ENCODE data around the gene F3.
"Not testable (repeated sequence)": the region's sequence is repeated elsewhere in the genome, so short reads cannot be mapped to it uniquely, and the experiment has no call there.

Gene F3

GRCh38 chr1:94541246-94542087, at the start of gene F3:
TSS of gene F3 (minus strand) at chr1:94541759. CDS start at chr1:94541636, 123 bp downstream.
- peak; percentile 94 for DNase-seq (ENCODE audit: low read depth)

DNA sequence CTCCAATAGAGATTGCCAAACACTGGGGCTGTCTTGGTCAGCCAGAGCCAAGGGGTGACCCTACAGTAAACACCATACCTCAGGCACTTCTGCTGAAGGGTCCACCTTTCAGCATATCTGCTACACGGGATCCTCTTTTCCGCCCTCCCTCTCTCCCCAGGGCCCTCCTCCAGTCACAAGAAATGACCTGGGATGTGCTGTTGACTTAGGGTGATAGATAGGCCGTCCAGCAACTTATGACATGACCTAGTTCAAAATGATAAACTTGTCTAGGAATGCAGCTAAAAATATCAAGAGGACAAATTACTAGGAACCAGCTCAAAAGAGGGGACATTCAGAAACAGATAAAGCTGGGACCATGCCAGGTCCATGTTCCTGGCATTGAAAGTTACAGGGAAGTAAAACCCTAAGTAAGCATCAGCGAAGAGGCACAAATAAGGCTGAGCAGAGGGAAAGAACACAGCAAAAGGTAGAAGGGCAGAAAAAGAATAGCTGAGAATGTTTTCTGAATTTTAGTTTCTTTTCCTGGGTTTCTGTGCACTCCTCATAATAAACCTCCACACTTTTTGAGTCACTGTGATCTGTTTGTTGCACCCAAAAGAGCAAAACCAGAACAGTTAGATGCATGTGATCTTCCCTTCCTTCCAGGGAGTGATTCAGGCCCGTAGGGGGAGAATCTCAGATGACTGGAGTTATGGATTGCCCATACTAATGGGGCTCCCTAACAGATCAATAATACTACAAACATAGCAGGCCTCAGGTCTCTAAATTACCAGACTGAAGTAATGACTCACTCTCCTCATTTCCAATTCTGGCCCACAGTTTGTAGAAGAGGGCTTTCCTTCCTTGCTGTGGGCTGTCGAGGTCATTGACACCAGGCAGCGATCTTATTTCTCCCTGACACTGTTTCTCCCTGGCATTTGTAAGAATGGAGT, 48.9 kb upstream of the F3 start:
- DNase-seq (ENCODE audit: low read depth) = peak; percentile 32

DNA sequence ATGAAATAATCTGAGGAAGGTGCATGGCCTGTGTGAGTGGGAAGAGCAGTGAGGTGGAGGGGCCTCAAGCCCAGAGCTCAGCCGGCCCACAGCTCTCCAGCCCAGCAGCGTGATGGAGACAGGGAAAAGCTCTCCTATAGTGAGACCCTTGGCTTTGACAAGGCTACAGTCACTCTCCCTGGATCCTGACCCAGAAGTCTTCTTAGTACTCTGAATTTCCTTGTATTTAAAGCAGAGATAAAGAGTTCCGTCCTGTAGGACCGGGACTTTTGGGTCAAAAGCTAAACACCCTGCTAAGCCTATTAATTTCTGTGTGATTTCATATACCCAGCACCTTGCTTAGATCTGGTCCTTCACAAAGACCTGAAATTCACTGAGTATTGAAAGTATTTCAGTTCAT, 48.2 kb upstream of the F3 start:
- no peak for DNase-seq (ENCODE audit: low read depth)

DNA sequence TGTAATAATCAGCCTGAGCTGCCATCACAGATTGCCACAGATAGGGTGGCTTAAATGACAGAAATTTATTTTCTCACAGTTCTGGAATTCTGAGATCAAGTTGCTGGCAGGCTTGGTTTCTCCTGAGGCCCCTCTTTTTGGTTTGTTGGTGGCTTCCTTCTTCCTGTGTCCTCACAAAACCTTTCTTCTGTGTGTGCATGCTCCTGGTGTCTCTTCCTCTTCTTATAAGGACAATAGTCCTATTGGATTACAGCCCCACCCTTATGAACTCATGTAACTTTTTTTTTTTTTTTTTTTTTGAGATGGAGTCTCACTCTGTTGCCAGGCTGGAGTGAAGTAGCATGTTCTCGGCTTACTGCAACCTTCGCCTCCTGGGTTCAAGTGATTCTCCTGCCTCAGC, 41.0 kb upstream of the F3 start:
- DNase-seq (ENCODE audit: low read depth) = no peak

DNA sequence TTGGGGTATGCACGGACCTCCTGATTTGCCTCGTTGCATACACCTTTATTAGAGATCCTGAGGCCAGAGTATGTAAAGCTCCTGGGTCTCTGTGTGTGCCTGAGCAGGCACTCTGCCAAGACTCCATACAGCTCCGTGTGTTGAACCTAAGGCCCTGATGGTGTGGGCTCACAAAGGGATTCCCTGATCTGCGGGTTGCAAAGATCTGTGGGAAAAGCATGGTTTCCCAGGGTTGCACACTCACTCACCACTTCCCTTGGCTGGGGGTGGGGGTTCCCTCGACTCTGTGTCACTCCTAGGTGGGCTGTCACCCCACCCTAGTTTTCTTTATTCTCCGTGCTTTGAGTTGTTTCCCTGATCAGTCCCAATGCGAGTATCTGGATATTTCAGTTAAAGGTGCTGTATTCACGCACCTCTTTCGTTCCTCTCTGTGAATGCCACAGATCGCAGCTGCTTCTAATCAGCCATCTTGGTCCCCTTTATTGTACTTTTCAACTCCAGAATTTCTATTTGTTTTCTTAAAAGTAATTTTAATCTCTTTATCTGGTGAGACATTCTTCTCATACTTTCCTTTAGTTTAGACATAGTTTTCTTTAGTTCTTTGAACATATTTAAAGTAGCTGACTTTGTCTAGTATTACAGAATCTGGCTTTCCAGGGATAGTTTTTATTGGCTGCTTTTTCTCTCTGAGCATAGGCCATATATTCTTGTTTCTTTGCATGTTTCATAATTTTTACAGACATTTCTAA, 39.0 kb upstream of the F3 start:
- DNase-seq (ENCODE audit: low read depth) = peak; percentile 76

DNA sequence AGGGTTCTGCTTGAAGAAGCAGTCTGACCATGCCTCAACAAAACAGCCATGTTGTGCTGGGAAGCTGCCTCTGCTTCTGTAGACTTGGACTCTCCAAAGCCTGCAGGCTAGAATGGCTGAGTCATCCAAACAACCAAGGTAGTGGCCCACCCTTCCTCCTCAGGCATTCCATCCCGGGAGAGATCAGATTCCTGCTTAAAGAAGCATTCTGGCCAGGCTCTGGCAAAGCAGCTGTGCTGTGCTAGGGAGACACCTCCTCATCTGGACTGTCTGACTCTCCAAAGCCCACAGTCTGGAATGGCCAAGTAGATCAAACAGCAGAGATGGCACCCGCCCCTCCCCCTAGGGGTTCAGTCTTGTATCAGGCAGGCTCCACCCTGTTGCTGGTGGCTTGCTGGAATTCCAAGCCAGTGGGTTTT, 38.3 kb upstream of the F3 start:
- peak; percentile 92 for DNase-seq (ENCODE audit: low read depth)

DNA sequence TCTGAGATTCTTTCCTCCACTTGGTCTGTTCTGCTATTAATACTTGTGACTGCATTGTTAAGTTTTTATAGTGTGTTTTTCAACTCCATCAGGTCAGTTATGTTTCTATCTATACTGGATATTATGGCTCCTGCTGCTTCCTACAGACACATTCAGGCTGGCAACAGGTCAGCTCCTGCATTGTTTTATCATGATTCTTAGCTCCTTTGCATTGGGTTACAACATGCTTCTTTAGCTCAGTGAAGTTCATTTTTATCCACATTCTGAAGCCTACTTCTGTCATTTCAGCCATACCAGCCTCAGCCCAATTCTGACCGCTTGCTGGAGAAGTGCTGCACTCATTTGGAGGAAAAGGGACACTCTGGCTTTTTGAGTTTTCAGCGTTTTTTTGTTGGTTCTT, 37.3 kb upstream of the F3 start:
- peak; percentile 69 for DNase-seq (ENCODE audit: low read depth)

- DNase-seq (ENCODE audit: low read depth) = not testable (repeated sequence)
Measured at GRCh38 chr1:94573917-94574316, 32.4 kb upstream of the F3 start.

DNA sequence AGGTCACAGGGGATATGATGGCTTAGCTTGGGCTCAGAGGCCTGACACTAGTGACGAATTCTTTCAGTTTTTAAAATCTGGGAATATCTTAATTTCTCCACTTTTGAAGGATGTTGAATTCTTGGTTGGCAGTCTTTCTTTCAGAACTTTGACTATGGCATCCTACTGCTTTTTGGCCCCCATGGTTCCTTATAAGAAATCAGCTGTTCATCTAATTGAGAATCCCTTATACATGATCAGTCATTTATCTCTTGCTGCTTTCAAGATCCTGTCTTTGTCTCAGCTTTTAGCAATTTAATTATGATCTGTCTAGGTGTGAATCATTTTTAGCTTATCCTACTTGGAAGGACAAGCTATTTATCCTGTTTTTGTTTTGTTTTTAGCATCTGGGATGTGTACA, 31.2 kb upstream of the F3 start:
- DNase-seq (ENCODE audit: low read depth) = no peak

GRCh38 chr1:94570965-94571364, 29.4 kb upstream of the F3 start:
- not testable (repeated sequence) for DNase-seq (ENCODE audit: low read depth)

DNA sequence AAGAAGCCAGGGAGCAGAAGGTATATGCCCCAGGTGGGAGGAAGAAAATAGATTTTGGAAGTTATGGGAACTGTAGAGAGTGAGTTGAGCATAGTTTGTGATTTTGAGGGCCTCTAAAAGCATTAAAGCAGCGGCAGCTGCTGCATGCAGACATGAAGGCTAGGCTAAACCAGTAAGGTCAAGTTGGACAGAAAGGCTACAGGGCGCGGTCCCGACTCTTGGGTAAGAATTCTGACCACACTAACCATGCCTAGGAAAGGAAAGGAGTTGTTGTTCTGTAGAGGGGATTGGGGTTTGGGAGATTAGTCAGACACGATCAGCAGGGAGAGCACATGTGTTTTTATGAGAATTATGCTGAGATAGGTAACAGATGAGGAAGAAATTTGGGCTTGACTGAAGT, 27.2 kb upstream of the F3 start:
- not testable (repeated sequence) for DNase-seq (ENCODE audit: low read depth)

GRCh38 chr1:94567975-94568607, 26.5 kb upstream of the F3 start:
- DNase-seq (ENCODE audit: low read depth) = not testable (repeated sequence)

DNA sequence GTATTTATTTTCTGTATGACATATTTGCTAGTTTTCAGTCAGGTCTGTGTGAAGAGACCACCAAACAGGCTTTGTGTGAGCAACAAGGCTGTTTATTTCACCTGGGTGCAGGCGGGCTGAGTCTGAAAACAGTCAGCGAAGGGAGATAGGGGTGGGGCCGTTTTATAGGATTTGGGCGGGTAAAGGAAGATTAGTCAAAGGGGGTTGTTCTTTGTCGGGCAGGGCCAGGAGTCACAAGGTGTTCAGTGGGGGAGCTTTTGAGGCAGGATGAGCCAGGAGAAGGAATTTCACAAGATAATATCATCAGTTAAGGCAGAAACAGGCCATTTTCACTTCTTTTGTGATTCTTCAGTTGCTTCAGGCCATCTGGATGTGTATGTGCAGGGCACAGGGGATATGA, 24.9 kb upstream of the F3 start:
- DNase-seq (ENCODE audit: low read depth) = not testable (repeated sequence)

- DNase-seq (ENCODE audit: low read depth) = no peak
Measured at GRCh38 chr1:94565901-94566300, 24.3 kb upstream of the F3 start.

DNA sequence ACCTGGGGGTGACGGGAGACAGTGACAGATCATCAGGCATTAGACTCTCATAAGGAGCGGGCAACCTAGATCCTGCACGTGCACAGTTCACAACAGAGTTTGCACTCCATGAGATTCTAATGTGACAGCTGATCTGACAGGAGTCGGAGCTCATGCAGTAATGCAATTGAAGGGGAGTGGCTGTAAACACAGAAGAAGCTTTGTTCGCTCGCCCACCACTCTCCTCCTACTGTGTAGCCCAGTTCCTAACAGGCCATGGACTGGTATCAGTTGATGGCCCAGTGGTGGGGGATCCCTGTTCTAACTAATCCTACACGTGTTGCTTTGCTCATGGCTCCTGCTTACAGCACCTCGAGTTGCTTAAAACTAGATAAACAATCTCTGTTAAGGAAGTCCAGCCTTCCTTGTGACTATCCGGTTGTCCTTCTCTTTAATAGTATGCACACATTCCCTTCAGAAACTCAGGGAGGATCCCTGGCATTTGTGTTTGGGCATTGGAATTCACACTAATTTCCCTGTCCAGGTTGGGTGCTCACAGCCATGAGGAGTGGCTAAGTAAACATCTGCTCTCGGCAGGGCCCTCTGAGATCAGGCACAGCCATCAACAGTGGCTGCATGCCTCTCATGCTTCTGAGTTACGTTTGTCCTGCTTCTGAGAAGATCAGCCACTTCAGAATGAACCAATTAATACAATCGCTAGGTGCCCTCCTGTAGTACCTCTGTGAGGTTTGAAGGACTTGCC, 21.1 kb upstream of the F3 start:
- DNase-seq (ENCODE audit: low read depth) = no peak

GRCh38 chr1:94560333-94560732, 18.8 kb upstream of the F3 start:
- peak; percentile 74 for DNase-seq (ENCODE audit: low read depth)

- DNase-seq (ENCODE audit: low read depth) = no peak
Measured at GRCh38 chr1:94559921-94560320, 18.4 kb upstream of the F3 start.

- no peak for DNase-seq (ENCODE audit: low read depth)
Measured at GRCh38 chr1:94555091-94555490, 13.5 kb upstream of the F3 start.

- DNase-seq (ENCODE audit: low read depth) = no peak
Measured at GRCh38 chr1:94554580-94554979, 13.0 kb upstream of the F3 start.

GRCh38 chr1:94553931-94554330, 12.4 kb upstream of the F3 start:
- no peak for DNase-seq (ENCODE audit: low read depth)

GRCh38 chr1:94553323-94553730, 11.8 kb upstream of the F3 start:
- DNase-seq (ENCODE audit: low read depth) = peak; percentile 85
